Fibroblast of skin of scalp (primary cell): Measurements from ENCODE around the gene MAGI3.
"Not testable (repeated sequence)": the region's sequence is repeated elsewhere in the genome, so short reads cannot be mapped to it uniquely, and the experiment has no call there.

Experiments
- DNase-seq: peaks from one replicate; pipeline ENCODE4 v3.0.0-alpha.2; 2013

Gene MAGI3

DNA sequence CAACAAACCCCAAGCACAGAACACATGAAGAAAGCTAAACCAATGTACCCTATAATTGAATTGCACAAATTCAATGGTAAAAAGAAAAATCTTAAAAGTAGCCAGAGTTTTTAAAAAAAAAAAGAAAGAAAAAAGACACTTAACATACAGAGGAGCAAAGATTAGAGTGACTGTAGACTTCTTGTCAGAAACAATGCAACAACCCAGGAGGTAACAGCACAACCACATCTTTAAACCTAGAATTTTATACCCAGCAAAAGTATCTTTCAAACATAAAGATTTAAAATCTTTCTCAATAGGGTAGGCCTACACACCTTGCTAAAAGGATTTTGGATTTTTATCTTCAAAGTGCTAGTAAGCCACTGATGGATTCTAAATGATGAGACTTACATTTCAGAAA is 304.6 kb downstream of the MAGI3 start:
- no peak for DNase-seq

- peak; percentile 23 for DNase-seq
Measured at GRCh38 chr1:113701429-113701828, 311.1 kb downstream of the MAGI3 start.

- DNase-seq = no peak
Measured at GRCh38 chr1:113714606-113715269, 324.4 kb downstream of the MAGI3 start.

- not testable (repeated sequence) for DNase-seq
Measured at GRCh38 chr1:113717506-113717905, 327.2 kb downstream of the MAGI3 start.

DNA sequence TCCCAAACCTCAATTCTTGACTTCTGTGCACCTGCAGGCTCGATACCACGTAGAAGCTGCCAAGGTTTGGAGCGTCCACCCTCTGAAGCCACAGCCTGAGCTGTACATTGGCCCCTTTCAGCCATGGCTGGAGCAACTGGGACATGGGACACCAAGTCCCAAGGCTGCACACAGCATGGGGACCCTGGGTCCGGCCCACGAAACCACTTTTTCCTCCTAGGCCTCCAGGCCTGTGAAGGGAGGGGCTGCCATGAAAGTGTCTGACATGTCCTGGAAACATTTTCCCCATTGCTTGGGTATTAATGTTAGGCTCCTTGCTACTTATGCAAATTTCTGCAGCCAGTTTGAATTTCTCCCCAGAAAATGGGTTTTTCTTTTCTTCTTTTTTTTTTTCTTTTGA is 328.3 kb downstream of the MAGI3 start:
- not testable (repeated sequence) for DNase-seq

DNA sequence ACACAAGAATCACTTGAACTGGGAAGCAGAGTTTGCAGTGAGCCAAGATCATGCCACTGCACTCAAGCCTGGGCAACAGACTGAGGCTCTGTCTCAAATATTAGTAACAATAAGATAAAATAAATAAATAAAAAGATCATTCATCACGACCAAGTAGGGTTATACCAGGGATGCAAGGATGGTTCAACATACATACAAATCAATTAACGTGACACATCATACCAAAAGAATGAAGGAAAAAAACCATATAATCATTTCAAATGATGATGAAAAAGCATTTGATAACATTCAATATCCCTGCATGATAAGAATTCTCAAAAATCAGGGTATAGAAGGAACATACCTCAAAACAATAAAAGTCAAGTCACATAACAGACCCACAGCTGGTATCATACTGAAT is 330.7 kb downstream of the MAGI3 start:
- no peak for DNase-seq

- DNase-seq = no peak
Measured at GRCh38 chr1:113732802-113733201, 342.5 kb downstream of the MAGI3 start.

DNA sequence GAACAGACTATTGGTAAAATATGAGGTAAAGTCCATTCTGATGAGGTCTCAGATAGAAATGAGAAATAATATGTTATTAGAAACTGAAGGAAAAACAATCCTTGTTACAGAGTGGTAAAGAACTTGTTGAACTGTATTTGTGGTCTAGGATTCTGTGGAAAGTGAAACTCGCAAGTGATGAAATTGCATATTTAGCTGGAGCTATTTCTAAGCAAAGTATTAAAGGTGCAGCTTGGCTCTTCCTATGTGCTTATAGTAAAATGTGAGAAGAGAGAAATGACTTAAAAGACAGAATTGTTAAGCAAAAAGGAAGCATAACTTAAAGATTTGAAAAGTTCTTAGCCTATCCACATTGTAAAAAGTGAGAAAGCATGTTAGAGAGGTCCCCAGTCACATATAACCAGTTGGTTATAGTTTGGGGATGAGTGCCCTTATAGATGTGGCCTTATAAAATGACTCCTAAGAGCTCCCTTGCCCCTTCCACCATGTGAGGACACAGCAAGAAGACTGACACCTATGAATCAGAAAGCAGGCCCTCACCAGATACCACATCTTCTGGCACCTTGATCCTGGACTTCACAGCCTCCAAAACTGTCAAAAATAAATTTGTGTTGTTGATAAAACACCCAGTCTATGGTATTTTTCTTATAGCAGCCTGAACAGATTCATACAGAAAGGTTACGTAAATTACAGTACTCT is 344.2 kb downstream of the MAGI3 start:
- DNase-seq = no peak
